GM12801 (cell line): ENCODE measurements around the gene SSBP1.

Experiments
- TF ChIP-seq, protein P1 (sequence below): IDR thresholded peaks from one replicate; pipeline ENCODE4 v1.5.1; 2011; ENCODE audit warnings: control low read depth; ENCODE audit not compliant: insufficient read length; ENCODE audit errors: extremely low read depth

The SSBP1 gene

GRCh38 chr7:141698247-141699015 lies 39.7 kb upstream of the SSBP1 start:
- TF ChIP-seq, protein P1, sequence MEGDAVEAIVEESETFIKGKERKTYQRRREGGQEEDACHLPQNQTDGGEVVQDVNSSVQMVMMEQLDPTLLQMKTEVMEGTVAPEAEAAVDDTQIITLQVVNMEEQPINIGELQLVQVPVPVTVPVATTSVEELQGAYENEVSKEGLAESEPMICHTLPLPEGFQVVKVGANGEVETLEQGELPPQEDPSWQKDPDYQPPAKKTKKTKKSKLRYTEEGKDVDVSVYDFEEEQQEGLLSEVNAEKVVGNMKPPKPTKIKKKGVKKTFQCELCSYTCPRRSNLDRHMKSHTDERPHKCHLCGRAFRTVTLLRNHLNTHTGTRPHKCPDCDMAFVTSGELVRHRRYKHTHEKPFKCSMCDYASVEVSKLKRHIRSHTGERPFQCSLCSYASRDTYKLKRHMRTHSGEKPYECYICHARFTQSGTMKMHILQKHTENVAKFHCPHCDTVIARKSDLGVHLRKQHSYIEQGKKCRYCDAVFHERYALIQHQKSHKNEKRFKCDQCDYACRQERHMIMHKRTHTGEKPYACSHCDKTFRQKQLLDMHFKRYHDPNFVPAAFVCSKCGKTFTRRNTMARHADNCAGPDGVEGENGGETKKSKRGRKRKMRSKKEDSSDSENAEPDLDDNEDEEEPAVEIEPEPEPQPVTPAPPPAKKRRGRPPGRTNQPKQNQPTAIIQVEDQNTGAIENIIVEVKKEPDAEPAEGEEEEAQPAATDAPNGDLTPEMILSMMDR: no peak

GRCh38 chr7:141699860-141700259 lies 38.3 kb upstream of the SSBP1 start:
- TF ChIP-seq, protein P1: no peak

DNA sequence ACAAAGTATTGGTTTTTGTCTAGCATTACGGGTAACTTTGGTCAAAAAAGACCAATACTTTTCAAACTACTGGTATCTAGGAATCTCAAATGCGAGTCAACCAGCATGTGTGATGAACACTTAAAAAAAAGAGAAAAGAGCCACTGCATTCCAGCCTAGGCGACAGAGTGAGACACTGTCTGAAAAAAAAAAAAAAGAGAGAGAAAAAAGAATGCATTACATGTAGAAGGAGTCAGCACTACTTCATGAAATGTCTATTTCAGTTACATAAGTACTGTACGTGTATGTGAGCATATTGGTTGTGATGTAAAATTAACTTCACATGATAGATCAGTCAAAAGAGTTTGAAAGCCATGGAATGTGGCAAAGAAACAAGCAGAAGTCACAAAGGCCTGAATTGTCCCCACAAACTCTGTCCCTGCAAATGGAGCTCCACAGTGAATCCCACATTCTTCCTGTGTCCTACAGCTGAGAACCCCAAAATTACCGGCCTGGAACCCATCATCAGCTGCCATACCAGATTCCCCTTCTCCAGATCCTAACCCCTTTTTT lies 37.8 kb upstream of the SSBP1 start:
- TF ChIP-seq, protein P1: no peak

DNA sequence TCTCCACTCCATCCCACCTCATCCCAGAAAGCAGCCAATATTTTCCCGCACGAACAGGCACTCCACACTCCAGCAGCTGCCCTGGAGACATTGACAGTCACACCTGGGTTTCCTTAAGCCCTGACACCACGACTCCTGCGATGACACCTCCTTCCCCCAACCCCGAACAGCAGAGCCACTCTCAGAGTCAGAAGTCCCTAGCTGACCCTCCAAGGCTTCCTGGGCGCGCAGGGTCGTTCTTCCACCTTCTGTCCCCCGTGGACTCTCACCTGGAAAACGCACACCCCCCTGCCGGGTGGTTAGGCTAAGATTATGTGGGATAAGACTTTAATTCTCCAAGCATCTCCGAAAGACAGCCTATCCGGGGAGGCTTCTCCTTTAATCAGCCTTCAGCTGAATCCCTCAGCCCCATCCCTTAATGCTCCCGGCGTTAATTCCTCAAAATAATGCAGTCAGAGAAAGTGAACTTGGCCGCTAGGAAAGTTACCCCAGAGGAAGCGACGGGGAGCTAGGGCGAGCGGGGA lies 37.2 kb upstream of the SSBP1 start:
- TF ChIP-seq, protein P1: no peak

GRCh38 chr7:141701489-141702046 lies 36.6 kb upstream of the SSBP1 start:
- TF ChIP-seq, protein P1: no peak

DNA sequence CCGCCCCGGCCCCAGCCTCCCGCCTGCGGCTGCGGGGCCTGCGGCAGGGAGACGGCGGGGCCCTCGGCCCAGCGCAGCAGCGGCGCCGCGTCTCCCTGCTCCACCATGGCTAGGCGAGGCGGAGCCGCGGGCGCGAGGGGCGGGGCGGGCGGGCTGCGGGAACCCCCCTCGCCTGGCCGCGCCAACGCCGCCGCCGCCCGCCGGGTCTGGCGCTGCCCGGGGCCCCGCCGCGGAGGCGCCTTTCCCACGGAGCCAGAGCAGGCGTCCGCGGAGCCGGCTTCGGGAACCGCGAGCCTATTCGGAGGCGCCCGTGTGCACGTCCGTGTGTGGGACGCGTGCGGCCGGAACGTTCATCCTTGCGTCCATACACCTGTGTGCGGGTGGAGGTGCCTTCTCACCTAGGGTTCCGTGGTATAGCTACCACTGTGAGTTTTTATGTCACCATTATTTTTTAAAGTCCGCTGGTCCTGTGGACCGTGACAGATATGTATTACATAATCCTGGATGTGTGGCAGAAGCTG lies 36.1 kb upstream of the SSBP1 start, which contains the start of gene DENND11:
Gene DENND11, minus strand, starts transcription at position 120 of the 521 bp plus-strand sequence. Its CDS starts 13 bp downstream, at position 107.
- TF ChIP-seq, protein P1: no peak

DNA sequence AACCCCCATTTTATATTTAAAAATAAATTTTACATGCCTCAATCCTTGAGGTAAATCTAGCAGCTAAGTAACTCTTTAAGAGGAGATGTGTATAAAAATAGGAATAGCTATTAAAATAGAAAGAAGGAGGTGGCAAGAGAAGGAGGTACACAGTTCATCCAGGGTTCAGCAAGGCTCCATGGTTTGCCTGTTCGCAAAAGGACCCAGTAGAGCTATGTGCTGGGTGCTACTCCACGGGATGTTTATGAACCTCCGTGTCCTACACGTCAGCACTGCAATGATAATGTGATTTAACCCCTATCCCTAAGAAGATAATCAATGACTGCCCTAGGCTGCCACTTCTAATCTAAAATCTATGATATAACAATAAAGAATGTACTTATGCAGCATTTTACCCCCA lies 35.3 kb upstream of the SSBP1 start:
- TF ChIP-seq, protein P1: no peak
